Measurements from ENCODE around the gene UROS.

The UROS gene

DNA sequence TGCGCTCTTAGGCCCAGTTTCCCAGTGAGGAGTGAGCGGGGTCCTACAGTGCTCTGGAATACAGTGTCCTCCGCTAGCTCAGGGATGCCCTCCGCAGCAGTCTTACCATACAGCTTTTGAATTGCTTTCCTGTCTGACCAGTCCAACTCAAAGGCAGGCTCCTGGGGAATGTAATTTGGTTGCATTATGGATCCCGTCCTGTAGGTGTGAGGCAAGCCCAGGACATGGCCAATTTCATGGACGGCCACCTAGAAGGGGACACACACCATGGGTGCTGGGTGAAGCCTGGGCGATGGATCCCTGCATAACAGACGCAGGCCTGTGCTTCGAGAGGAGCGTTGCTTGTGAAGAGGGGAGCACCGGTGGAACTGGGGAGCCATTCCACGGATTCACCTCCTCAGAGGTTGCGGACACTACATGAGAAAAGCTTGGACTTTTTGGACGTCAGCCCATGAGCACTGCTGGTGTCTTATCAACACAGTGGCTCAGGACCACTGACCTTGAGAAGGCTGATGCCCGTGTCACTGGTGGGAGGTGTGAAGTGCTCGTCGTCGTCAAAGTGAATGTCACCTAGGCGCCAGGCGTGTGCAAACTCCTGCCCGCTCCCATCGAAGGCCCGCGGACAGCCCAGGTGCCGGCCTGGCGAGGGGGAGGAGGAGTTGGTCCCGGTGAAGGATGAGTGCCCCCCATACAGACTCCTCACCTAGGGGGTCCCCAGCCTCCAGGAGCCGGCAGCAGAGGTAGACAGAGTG lies 50.8 kb downstream of the UROS start:
- in situ Hi-C loops (cut with MboI; ENCODE audit: low pct_unique_long_range_greater_than_20kb, low sequenced_read_pairs, unreplicated experiment): no loop called here
- TF ChIP-seq, protein P1, sequence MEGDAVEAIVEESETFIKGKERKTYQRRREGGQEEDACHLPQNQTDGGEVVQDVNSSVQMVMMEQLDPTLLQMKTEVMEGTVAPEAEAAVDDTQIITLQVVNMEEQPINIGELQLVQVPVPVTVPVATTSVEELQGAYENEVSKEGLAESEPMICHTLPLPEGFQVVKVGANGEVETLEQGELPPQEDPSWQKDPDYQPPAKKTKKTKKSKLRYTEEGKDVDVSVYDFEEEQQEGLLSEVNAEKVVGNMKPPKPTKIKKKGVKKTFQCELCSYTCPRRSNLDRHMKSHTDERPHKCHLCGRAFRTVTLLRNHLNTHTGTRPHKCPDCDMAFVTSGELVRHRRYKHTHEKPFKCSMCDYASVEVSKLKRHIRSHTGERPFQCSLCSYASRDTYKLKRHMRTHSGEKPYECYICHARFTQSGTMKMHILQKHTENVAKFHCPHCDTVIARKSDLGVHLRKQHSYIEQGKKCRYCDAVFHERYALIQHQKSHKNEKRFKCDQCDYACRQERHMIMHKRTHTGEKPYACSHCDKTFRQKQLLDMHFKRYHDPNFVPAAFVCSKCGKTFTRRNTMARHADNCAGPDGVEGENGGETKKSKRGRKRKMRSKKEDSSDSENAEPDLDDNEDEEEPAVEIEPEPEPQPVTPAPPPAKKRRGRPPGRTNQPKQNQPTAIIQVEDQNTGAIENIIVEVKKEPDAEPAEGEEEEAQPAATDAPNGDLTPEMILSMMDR (IDR thresholded peaks at IDR 0.05; ENCODE audit: extremely low read depth, insufficient read depth, missing control alignments): no peak
- DNase-seq (ENCODE audit: low spot score): no peak

DNA sequence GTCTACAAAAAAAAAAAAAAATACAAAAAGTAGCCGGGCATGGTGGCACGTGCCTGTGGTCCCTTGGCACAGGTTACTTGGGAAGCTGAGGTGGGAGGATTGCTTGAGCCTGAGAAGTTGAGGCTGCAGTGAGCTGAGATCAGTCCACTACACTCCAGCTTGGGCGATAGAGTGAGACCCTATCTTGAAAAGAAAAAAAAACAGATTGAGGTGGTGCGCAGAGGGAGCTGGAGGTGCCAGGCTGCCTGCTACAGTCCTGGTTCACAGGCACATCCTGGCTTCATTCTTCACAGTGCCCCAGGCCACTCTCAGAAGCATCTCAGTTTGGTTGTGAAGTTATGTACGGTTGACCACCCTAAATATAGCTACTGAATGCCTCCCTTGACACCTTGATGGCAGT lies 52.2 kb downstream of the UROS start:
- in situ Hi-C loops (cut with MboI; ENCODE audit: low pct_unique_long_range_greater_than_20kb, low sequenced_read_pairs, unreplicated experiment): no loop called here
- DNase-seq (ENCODE audit: low spot score): no peak
- TF ChIP-seq, protein P1 (IDR thresholded peaks at IDR 0.05; ENCODE audit: extremely low read depth, insufficient read depth, missing control alignments): no peak

DNA sequence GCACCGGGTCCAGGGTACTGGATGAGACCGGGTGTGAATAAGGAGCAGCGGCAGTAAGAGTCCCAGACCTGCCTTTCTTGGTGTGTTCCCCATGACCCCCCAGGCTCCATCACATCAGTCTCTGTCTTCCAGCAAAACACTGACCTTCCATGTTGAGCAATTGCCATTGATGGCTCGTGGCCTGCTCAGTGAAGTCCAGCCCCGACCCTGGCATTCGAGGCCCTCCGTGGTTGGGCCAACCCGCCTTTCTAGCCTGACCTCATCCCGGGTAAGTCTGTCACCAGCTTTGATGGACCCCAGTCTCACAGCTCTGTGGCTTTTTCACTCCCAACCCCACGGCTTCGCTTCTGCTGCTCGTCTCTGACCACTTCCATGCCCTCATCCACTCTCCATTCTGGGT lies 53.9 kb downstream of the UROS start:
- no peak for DNase-seq (ENCODE audit: low spot score)
- TF ChIP-seq, protein P1 (IDR thresholded peaks at IDR 0.05; ENCODE audit: extremely low read depth, insufficient read depth, missing control alignments): no peak
- in situ Hi-C loops (cut with MboI; ENCODE audit: low pct_unique_long_range_greater_than_20kb, low sequenced_read_pairs, unreplicated experiment): no loop called here

DNA sequence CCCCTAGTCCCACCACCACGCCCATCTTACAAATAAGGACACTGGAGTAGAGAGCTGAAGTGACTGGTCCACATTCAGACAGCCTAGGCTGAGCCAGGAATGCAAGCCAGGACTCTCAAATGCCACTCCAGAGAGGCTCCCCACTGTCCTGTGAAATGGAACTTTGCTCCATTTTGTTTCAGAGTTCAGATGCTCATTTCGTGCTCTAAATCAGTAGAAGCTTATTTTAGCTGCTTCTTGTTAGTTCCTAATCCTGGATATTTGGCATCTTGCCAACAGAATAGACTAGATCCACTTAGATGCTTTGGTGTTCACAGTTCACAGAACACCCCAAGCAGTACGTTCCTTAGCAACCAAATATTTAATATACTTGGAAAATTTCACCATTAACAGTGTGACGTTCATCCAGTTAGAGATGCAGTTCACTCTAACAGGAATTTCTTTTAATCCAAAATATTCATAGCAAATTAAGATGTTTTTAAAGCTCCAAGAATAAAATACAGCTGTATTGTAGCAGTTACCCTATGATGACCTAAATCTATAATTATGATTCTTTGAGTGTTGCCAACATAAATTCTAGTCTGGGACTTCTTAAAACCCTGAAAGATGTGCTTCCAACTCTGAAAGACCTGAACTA lies 54.7 kb downstream of the UROS start:
- TF ChIP-seq, protein P1 (IDR thresholded peaks at IDR 0.05; ENCODE audit: extremely low read depth, insufficient read depth, missing control alignments): no peak
- DNase-seq (ENCODE audit: low spot score): no peak
- in situ Hi-C loops (cut with MboI; ENCODE audit: low pct_unique_long_range_greater_than_20kb, low sequenced_read_pairs, unreplicated experiment): no loop called here

DNA sequence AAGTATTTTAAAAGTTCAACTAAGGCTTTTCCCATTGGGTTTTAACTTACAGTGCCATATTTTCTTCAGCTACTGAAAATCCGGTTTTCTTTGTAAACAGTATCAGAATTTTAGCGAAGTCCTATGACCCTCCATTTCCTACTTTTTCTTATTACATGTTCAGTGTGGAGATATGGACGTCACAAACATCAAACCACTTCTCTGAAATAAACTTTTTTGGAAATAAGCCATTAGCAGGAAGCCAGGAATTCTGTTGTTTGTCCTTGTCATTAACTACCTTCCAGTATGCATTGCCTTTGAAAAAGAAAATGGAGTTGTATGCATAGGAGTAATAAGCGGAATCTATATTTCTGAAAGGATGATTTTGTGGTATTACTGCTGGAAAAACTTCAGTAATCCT lies 56.5 kb downstream of the UROS start:
- TF ChIP-seq, protein P1 (IDR thresholded peaks at IDR 0.05; ENCODE audit: extremely low read depth, insufficient read depth, missing control alignments): no peak
- no peak for DNase-seq (ENCODE audit: low spot score)
- in situ Hi-C loops (cut with MboI; ENCODE audit: low pct_unique_long_range_greater_than_20kb, low sequenced_read_pairs, unreplicated experiment): no loop called here

DNA sequence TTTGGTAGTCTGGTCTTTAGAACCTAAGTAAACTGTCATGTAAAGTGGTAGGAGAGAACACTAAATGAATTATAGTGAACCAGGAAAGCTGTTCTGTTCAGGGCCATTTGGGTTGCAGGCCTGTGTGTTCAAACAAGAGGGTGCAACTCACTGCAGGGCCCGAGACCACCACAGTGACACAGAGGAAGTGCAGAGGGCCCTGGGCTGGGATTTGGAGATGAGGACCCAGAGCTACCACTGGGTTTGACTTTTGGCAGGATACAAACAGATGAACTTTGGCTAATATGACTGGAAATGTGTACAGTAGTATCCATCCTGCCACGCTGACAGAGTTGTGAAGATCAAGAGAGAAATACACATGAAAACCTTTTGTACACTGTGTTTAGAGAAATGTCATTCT lies 57.2 kb downstream of the UROS start:
- in situ Hi-C loops (cut with MboI; ENCODE audit: low pct_unique_long_range_greater_than_20kb, low sequenced_read_pairs, unreplicated experiment): no loop called here
- DNase-seq (ENCODE audit: low spot score): no peak
- TF ChIP-seq, protein P1 (IDR thresholded peaks at IDR 0.05; ENCODE audit: extremely low read depth, insufficient read depth, missing control alignments): no peak

Measured in GM13977 (cell line).